A204.1 (cell line): ENCODE results near the gene MRS2.

Source experiments
- FAIRE-seq: peaks from 2 replicates; lab custom pipeline; 2012; peaks lifted over from hg19 to GRCh38; lab: Jason Lieb, UNC

The MRS2 gene

DNA sequence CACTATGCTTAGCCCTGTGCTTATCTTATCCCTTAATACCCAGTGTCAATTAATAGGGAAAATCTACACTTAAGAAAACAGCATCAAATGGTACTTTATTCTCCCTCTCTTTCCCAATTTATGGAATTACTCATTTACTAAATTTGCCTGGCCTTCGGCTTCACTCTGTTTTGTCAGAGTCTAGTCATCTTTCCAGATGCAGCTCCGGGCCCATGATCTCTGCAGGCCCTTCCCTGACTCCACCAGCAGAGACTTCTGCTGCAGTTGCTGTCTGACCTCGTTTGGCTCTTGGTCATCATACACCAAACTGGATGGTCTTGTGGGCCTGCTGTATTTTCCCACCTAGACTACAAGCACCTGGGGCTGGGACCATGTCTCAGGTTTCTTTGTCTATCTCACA lies 27.4 kb downstream of the MRS2 start:
- FAIRE-seq, result no peak

DNA sequence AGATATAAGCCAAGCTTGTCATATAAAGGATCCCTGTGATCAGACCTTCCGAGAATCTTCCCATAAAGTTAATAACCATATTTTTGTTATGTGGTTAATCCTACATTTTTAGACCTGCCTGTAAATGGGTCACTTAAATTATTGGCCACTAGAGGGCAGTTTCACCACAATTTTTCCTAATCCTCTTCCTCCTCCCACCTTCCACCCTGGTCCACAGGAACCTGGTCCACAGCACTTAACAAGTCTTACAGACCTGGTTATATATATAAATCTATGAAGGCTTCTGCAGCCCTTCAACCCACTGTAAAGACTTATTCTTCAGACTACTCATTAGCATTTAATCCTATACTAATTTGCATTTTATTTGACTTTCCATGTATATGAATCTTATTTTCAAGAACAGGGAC lies 28.3 kb downstream of the MRS2 start:
- peak; percentile 90 for FAIRE-seq

DNA sequence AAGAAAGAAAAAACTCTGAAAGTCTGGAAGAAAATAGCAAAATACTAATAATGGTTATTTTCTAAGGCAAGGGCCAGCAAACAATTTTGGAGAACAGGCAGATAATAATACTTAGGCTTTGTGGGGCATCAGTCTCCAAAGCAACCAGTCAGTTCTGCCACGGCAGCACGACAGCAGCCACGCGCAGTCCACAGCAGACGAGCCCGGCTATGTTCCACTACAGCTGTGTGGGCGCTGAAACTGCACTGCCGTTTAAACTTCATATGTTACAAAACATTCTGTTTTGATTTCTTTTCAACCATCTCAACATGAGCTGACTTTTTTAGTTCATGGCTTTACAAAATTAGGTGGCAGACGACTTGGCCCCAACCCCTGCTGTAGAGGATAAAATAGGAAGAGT lies 29.9 kb downstream of the MRS2 start:
- no peak for FAIRE-seq

- no peak for FAIRE-seq
Measured at GRCh38 chr6:24436979-24437378, 34.2 kb downstream of the MRS2 start.

DNA sequence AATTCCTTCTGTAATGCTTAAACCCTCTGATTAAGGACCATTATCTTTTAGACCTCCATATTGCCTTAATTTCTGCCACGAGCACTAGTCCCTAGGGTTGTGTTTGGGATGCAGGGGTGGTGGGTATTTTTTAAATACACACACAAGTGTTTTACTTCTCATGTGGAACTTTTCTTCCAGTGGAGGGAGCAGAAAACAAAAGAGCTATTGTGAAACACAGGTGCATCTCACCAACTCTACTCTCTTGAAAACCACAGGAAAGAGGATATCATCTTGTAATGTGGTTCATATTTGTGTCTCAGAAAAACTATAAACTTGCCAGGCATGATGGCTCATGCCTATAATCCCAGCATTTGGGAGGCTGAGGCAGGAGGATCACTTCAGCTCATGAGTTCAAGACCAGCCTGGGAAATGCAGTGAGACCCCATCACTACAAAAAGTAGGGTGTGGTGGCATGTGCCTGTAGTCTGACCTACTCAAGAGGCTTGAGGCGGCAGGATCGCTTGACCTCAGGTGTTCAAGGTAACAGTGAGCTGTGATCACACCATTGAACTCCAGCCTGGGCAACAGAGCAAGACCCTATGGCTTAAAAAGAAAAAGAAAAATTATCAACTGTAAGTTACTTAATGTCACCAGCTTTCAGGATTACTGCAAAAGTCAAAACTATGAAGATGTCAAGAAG lies 37.3 kb downstream of the MRS2 start:
- FAIRE-seq, result no peak

DNA sequence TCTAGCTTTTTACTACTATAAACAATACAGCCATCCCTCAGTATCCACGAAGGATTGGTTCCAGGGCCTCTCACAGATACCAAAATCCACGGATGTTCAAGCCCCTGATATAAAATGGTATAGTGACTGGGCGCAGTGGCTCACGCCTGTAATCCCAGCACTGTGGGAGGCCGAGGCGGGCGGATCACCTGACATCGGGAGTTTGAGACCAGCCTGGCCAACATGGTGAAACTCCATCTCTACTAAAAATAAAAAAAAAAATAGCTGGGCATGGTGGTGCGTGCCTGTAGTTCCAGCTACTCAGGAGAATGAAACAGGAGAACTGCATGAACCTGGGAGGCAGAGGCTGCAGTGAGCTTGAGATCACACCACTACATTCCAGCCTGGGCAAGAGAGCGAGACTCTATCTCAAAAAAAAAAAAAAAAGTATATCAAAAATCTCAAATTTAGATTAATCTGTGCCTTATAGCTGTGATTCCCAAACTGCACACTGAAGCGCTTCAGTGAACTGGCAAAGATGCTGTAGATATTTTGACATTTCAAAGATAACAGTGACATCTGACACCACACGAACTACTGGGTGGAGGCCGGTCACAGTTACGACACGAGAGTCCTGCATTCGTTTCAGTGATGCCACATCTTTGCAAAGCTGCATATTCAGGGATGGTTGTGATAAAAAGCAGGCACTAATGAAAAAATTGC lies 38.3 kb downstream of the MRS2 start:
- no peak for FAIRE-seq

- FAIRE-seq, result no peak
Measured at GRCh38 chr6:24441599-24441904, 38.8 kb downstream of the MRS2 start.

DNA sequence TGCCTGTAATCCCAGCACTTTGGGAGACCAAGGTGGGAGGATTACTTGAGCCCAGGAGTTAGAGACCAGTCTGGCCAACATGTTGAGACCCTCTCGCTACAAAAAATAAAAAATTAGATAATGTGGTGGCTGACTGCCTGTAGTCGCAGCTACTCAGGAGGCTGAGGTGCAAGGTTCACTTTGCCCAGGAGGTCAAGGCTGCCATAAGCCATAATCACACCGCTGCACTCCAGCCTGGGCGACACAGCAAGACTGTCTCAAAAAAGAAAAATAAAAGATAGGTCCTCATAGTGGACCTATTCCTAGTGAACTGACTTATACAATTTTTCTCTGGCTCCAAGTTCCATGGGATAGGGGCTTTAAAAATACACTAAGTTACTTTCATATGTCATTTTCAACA lies 41.9 kb downstream of the MRS2 start:
- FAIRE-seq, result no peak

DNA sequence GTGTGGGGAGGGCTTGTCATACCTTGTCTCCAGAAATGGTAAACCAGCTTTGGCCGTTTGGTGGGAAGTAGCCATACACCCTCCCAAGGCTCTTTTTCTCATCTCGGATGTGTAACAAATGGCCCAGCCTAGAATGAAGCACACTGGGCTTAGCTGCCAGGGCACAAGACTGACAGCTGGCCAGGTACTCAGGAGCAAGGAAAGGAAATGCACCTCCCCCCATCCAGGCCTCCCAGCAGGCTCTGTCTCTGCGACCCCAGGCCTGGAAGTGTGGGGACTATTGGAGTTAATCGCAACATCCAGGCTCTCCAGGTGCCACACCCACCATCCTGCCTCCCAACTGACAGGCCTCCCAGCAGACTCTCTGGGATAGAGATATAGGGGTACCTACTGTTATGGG lies 43.0 kb downstream of the MRS2 start:
- FAIRE-seq, result no peak

GRCh38 chr6:24446670-24447069 lies 43.9 kb downstream of the MRS2 start:
- no peak for FAIRE-seq

GRCh38 chr6:24448396-24448795 lies 45.7 kb downstream of the MRS2 start:
- FAIRE-seq, result no peak

GRCh38 chr6:24448828-24449525 lies 46.2 kb downstream of the MRS2 start:
- no peak for FAIRE-seq

GRCh38 chr6:24451581-24452388 lies 49.0 kb downstream of the MRS2 start:
- FAIRE-seq, result no peak

DNA sequence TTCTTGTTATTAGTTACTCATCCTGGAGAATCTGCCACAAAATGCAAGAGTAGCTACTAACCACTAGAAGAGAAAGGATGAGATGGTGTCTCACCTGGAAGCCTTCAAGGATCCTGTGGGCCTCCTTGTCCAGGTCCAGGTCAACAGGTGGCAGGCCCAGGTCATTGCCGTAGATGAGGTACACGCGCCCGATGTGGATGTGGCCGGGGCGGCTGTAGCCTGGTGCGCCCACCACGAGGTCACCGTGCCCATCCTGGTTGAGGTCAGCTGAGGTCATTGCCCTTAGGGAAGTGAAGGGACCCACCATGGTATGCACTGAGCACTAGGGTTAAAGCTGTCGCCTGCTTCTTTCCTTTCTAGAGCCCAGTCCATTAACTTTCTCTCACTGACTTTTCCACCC lies 51.2 kb downstream of the MRS2 start:
- no peak for FAIRE-seq

DNA sequence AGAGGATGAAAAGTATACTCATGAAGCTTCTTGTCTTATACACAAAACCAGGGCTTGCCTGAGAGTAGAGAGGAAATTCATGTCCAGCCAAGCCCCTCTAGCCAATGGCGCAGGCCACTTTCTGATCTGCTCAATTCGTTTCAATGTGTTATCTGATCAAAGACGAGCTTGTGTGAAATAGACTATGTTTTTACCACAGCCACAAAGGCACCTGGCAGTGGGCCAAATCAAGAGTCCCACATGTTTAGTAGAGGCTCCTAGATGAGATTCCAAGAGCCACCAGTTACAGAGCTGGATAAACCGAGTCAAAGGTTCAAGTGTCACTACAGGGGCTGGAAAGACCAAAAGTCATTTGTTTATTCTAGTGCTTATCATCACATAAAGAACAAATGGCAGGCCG lies 51.7 kb downstream of the MRS2 start:
- FAIRE-seq, result no peak

DNA sequence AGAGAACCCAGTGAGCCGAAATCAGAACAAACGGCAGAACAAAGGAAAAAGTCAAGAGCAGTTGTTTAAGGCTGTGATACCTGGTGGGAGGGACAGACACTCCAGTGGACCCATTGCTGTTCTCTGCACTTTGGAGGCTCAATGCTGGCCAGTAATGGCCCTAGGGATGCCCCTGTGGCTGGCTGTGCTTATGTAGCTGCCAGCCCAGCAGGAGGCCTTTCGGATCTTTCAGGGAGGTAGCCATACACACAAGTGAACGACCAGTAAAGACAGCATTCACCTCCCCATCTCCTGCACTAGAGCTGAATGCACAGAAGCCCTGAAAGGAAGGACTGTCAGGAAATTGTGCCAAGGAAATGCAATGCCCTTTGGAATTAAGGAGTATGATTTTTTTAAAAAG lies 52.3 kb downstream of the MRS2 start:
- no peak for FAIRE-seq

GRCh38 chr6:24458134-24458533 lies 55.4 kb downstream of the MRS2 start:
- FAIRE-seq, result no peak

GRCh38 chr6:24458941-24459340 lies 56.2 kb downstream of the MRS2 start:
- FAIRE-seq, result no peak

- no peak for FAIRE-seq
Measured at GRCh38 chr6:24460966-24461365, 58.2 kb downstream of the MRS2 start.

DNA sequence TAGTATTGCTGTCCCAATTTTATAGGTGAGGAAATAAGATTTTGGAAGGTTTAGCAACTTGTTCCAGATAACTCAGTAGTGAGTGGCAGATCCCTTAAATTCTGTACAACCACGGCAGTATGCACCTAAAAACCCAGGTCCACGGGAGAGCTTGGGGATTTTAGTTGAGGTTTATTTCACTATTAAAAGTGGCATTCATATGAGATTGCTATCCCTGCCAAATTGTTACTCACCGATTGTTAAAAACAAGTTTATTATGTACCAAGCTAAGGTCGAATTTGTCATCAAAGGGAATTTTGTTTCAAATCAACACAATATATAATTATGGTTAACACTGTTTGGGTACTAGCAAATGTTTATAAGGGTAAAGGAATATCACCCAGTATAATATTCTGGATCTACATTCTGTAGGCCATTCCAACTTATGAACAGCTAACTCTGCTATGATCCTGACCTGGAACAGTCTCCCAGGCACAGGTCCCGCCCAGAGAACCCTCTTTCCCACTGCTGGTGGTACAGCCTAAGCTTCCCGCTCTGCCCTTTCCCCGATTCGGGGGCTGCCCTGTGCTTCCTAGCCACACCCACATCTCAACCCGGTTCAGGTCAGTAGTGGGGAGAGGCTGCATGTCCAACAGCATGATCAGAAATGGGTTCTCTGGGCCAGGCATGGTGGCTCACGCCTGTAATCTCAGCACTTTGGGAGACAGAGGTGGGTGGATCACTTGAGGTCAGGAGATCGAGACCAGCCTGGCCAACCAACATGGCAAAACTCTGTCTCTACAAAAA lies 61.7 kb downstream of the MRS2 start:
- FAIRE-seq, result no peak

DNA sequence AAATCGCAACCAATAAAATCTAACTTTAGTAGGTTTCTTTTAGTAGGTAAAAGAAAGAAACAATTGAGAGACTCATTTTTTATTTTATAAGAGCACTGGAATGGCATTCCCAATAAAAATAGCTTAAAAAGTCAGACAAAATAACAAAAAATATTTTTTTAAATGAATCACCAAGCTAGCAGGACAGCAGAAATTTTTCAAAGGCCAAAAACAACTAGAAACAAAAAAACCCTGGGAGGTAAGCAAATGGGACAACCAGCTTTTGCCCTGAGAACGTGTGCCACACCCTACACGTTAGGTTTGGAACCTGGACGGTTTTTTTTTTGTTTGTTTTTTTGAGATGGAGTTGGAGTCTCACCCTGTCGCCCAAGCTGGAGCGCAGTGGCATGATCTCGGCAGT lies 67.1 kb downstream of the MRS2 start:
- FAIRE-seq, result no peak

DNA sequence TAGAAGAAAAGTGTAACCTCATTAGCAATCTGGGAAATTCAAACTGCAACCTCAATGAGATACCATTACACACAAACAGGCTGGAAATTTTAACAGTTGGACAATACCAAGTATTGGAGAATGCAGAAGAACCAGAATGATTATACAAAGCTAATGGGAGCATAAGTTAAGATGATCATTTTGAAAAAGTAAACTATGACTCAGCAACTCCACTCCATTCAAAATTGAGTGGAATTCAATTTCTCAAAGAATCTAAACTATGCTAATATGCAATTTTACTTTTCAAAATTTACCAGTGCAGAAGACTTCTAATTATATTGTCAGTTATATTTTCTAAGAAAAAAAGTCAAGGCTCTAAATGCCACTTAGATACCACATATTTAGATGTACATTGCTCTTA lies 69.4 kb downstream of the MRS2 start:
- FAIRE-seq, result no peak
